GM12891 (cell line): ENCODE measurements around the gene RHEX.

Experiments
- PAX5 ChIP-seq: IDR thresholded peaks from 2 replicates; pipeline ENCODE4 v1.6.1; 2011; ENCODE audit warnings: low read length, moderate library complexity, mild to moderate bottlenecking; ENCODE audit not compliant: insufficient read depth, severe bottlenecking
- POLR2A ChIP-seq: IDR thresholded peaks from 2 replicates; pipeline ENCODE4 v1.6.1; 2011; ENCODE audit warnings: low read depth, low read length, control low read depth
- POLR2AphosphoS5 ChIP-seq: IDR thresholded peaks from 2 replicates; pipeline ENCODE4 v1.6.1; 2011; ENCODE audit warnings: low read depth, low read length, control low read depth
- POU2F2 ChIP-seq: IDR thresholded peaks from 2 replicates; pipeline ENCODE4 v1.6.1; 2011; ENCODE audit warnings: low read depth, mild to moderate bottlenecking, control low read depth, low read length, moderate library complexity
- SPI1 ChIP-seq: IDR thresholded peaks from 2 replicates; pipeline ENCODE4 v1.6.1; 2011; ENCODE audit warnings: low read depth, low read length, control low read depth
- TAF1 ChIP-seq: IDR thresholded peaks from 2 replicates; pipeline ENCODE4 v1.6.1; 2011; ENCODE audit warnings: low read depth, low read length, control low read depth

GRCh38 chr1:206136241-206136640 is 83.3 kb downstream of the RHEX start:
- no peak for TF ChIP-seq POU2F2
- TF ChIP-seq SPI1: no peak
- no peak for TF ChIP-seq POLR2A
- no peak for TF ChIP-seq TAF1
- TF ChIP-seq PAX5: no peak
- no peak for TF ChIP-seq POLR2AphosphoS5
